GM21390 (cell line): ENCODE data around the gene MRPS25.
A peak's percentile ranks its signal among the peaks of the same experiment; 100 is the strongest.

Experiments used
- ATAC-seq: cut with Tn5 transposase; IDR thresholded peaks from one replicate; pipeline ENCODE4 v1.9.1; 2021; ENCODE audit not compliant: unreplicated experiment

Gene MRPS25

DNA sequence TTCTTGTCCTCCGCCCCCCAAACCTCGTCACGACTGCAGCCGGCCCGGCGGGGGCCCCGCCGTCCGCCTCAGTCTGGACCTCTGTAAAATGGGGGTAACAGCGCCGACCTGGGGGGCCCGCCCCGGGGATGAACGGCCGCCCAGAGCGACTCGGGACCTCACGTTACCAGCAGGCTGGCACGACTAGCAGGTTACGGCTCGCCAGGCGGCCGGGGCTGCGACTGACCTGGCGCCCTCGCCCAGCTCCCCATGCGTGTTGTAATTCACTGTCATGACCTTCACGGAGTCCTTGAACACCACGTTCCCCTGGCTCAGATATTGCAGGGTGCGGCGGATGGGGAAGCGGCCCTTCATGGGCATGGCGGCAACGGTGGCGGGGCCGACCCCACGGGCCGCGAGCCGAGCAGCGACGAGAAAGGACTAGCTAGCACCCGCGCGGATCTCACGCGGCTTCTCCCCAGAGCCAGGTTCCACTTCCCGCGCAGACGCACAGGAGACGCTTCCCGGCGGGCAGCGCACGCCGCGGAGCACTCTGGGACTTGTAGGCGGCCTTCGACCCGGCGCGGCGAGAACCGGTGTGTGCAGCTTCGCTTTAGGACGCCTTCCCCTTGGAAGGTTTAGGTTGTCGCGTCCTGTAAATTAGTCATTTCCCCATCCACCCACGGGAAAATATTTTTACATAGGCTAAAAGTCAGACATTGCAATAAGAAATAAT is at the start of gene MRPS25:
Gene MRPS25 (minus strand): TSS at position 481 of the 715 bp plus-strand sequence. CDS start 121 bp downstream, at position 360.
- ATAC-seq, result peak; percentile 98

DNA sequence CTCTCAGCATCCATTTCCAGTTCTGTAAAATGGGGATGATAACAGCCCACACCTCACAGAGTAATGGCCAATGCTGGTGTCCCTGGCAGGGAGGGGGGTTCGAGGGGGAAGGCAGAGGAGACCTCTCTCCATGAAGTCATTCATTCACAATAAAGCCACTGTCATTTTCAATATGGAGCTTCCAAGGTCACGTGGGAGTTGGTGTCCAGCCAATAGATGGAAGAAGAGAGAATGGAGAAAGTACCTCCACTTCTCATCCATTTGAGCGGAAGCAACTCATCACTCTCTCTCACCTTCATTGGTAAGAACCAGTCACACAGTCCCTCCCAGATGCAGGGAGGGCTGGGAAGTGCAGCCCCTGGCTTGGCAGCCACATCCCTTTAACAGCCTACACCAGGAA is 48.8 kb upstream of the MRPS25 start:
- ATAC-seq, result no peak

DNA sequence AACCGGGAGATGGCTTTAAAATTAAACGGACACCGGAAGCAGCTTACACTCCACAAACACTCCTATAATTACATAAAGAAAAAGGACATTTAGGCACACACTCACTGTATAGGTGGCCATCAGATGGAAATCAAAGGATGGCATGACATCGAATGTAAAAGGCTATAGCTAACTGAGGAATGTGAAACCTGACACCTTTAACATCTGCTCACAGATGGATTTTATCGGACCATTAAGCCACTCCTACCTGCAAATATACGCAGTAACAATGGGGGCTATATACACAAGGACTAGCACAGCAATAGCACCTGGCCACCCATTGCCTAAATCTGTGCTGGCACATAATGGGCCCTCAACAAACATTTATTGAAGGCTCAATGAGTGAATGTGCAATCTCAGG is 48.4 kb upstream of the MRPS25 start:
- no peak for ATAC-seq

DNA sequence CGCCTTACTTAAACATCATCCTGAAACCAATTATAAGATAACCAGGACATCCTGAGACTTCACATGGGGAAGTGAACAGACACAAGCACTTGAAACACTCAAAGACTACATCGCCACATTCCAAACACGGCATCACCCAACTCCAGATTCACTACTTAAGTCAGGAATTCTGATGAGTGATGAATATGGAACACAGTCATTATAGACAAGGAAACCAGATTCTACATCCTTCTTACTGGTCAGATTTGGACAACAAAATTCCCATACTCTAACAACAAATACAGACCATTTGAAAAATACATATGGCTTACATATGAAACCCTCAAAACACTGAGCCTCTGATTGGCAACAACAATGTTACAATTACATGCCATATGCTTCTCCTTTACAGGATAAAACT is 46.9 kb upstream of the MRPS25 start:
- ATAC-seq, result no peak

DNA sequence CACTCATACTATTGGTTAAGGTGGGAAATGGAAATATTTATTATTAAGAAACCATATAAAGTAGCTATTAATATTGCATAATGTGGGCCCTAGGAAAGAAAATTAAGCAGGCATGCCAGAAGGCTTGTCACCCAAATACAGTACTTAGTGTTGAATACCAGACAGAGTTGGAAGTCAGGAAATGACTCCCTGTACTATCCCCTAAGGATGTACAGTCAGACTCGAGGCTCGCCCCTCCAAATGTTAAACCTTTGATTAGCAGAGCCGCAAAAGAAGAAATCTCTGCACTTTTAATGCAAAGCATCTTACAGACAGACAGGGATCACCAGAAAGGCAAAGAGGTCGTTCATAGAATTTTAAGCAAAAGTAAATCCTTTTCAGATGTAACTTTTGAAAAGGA is 45.1 kb upstream of the MRPS25 start:
- no peak for ATAC-seq

DNA sequence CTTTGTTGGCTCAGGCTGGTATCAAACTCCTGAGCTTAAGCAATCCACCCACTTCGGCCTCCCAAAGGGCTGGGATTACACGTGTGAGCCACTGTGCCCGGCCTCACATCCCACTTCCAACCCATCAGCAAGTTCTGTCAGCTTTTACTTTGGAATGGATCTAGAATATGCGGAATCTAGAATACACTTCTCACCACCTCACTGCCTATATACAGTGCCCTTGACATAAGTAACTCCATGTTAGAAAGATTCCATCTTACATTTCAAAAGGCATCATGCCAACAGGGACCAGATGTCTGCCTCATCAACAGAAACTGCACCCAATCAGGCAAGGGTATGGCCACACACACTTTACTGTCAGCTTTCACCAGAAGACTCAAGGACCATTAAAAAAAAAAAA is 43.8 kb upstream of the MRPS25 start:
- ATAC-seq, result no peak

DNA sequence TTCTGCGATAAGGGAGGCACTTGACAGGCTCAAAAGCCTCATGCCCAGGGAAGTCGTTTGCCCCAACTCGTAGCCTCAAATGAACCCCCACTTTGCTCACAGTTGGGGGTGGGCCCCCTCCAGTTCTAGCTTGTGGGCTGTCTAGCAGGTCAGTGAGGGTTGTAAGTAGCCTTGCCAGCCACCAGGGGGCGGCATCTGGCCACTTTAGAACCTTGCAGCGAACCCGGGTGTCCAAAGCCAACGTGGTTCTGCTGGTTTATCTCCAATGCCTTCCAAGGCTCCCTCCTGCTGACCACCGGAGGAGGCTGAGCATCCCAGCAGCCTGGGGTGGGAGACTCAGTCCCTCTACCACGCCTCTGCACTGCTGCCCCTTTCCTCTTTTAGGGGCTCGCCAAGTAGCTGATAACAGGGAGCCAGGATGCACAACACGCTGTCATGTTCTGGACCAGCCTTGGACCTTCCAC is 43.0 kb upstream of the MRPS25 start:
- peak; percentile 78 for ATAC-seq

DNA sequence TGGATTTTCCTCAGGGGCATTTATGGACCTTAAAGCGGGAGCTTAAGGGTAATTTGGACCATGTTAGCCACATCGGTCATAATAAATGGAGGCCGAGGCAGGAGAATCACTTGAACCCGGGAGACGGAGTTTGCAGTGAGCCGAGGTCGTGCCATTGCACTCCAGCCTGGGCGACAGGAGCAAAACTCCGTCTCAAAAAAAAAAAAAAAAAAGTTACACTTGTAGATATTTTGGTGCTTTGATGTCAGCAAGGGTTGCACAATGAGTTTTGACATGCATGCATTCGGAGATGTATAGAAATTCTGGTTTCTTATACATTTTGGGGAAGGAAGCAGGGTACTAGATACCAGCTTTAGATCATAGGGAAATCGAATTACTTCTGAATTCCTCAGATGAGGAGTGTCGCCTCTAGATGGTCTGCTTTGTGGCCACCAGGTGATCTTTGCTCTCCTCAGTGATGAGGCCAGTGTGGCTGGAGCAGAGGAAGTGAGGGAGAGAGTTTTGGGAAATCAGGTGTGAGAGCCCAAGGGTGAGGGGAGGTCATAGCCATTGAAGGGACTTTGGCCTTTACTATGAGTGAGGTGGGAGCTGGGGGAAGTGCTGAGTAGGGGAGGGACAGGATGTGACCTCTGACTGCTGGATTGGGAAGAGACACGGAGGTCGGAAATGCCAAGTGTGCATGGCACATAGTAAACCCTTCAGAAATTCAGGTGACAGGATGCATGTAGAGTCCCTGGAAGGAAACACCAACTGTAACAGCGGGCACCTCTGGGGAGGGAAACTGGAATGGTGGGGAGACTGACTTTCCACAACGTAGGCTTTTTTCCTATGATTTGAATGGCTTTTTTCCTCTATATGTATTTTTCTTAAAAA is 42.2 kb upstream of the MRPS25 start:
- no peak for ATAC-seq

DNA sequence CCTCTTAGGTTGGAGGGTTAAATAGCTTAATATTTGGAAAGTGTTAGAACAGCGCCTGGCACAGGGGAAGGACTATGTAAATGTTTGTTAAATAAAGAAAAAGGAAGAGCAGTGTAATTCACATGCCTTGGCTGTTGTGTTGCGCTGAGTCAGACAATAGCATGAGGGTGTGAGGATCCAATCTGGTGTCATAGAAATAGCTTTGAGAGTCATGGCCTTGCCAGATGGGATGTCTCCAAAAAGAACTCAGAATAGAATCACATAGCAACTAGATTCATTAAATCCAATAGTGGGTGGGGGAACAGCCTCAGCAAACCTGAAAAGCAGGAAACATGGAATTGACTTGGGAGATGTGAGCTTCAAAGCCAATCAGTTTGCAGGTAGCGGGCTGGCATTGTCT is 37.7 kb upstream of the MRPS25 start:
- ATAC-seq, result no peak

DNA sequence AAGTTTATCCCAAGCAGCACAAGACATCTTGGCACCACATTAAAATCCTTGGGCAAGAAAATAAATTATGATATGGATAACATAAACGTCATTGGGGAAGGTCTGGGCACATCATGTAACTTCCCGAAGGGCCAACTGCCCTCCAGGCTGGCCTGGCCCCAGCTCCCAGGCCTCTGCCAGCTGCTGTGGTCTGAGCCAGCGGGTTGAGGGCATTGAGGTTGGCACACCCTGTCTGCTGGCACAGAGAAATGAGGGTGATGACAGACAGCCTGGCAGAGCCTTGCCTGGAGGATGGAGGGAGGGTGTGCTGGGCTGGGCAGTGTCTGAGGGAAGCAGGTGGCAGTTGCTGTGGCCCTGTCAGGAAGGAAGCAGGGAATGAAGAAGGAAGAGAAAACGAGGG is 37.1 kb upstream of the MRPS25 start:
- no peak for ATAC-seq

DNA sequence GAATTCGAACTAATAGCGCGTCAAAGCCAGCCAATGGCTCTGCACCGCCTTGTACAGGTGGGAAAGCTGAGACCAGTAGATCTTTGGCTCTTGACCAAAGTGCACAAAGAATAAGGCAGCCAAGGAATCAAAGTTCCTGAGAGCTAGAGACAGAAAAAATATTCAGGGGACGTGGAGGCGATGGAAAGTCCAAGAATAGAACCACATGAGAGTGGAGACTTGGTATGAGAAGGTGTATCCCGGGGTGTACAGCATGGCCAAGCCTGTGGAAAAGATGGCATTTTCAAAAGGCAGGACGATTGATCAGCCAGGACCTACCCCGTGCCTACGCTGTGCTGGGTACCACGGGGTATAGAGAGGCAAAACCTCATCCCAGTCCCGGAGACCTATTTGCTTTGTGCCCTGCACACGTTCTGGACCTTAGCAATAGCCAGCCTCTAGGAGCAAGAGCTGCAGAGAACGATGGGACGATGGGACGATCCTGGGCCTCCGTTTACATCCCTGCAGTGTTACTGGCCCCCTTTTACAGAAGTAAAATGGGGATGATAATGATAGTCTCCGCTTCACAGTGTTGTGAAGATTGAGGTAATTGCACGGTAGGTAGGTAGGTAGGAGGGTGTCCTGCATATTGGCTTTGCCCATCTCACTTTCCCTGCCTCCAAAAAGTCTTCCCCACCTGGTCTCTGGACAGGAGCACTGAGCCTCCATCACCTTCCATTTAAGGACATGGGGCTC is 34.4 kb upstream of the MRPS25 start:
- ATAC-seq, result peak; percentile 13

DNA sequence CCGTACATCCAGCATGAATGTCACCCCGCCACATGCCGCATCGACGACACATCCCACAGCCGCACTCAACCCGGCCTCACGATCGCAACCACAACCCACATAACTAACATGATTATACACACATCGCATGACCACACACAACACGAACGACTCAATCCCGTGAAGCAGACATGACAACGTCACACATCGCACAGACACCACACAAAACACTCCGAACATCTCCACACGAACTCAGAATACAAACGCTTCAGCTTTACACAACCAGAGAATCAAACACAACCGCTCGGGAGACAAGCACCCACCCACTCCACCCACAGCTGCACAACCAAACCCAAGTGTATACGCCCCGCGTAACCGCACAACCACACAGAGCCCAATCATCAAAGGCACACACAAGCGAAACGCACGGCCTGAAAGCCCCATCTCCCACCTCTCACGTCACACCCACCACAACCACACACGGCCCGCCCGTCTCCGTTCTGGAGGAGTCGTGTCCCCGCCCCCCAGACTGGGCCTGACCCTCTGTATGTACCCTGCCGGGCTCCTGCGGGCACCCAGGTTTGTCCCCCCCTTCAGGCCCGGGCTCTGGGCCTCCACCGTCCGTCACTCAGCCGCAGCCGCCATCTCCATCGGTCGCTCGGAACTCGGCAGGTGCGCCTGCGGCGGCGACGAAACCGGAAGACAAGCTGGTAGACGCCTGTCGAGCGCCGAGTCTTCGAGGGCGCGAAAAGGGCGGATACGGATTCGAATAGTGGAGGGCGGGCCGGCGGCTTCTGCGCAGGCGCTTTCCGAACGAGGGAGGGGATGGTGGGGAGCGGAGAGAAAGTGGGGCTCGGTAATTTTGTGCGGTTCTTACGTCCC is 33.6 kb upstream of the MRPS25 start, which contains the start of gene RBSN:
Gene RBSN (minus strand): TSS at position 646 of the 861 bp plus-strand sequence. CDS start 3,028 bp downstream, outside the sequence.
- peak; percentile 82 for ATAC-seq

DNA sequence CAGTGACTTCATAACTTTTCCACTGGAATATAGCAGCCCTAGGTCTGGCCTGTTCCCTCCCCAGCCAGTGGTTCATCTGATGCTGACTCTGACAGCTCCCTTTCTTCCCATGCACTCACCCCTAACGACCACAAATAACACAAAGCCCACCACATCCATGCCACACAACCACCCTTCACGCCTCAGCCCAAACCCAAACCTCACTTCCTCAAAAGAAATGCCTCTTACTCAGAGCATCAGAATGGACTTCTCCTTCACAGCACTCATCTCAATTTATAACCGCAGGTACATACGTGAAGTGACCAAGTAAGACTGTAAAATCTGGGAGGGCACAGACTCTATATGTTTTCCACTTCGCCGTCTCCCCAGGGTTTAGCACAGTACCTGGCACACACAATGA is 32.8 kb upstream of the MRPS25 start:
- no peak for ATAC-seq

DNA sequence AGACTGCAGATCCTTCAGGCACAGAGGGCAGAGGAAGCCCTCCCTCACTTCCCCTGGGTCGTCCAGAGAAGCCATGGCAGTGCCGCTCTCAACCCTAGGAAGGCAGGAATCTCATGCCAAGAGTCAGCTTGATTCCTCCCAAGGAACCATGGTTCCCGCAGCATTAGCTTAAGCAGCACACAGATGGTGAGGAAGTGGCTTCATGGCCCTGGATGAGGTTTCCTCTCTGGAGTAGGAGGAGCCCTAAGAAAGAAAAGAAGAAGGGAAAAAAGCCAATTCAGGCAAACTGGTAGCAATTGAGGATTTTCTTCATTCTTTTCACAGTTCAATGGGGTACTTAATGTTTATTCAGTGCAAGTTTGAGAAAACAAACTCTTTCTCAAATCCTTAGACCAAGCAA is 30.9 kb upstream of the MRPS25 start:
- no peak for ATAC-seq

DNA sequence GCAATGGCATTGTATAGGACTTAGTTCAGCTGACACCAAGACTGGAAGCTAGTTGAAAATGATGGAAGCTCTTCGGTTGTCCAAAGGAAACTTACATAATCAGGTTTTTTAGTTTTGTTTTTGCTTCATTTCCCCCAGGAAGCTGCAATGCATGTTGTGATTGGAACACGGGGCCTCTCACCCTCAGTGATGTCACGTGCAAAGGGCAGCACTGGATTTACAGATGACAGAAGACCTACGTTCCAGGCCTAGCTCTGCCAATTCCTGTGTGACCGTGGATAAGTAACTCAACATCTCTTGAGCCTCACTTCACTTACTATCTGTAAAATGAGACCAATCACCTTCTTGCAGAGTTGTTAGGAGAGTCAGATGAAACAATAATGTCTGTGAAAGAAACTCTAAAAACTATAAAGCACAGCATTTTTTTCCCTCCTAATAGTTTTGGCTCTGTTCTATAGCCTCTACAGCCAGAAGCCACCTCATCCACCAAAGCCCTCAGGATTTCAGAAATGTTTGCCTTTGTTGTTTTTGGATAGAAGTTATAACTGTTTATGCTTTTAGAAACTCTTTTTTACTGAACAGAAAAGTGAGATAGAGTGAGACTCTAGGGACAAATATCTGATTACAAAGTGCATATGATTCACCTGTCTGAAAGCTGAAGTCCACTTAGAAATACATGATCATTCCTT is 29.2 kb upstream of the MRPS25 start:
- no peak for ATAC-seq

DNA sequence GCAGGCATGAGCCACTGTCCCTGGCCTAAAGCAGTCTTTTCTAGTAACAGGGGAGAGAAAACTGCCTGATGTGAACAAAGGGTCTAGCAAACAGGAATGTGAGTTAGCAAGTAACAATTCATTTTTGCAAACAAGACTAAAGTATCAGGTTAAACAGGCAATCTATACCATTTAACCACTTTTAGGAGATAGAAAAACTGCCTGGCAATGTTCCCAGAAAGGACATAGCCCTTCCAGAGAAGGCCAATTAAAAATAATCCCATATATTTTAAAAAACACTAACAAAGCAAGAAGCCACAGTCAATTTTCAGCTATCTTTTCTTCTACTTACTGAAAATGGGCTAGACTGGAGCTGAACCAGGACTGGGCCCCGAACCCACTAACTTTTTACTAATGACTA is 27.6 kb upstream of the MRPS25 start:
- ATAC-seq, result no peak

DNA sequence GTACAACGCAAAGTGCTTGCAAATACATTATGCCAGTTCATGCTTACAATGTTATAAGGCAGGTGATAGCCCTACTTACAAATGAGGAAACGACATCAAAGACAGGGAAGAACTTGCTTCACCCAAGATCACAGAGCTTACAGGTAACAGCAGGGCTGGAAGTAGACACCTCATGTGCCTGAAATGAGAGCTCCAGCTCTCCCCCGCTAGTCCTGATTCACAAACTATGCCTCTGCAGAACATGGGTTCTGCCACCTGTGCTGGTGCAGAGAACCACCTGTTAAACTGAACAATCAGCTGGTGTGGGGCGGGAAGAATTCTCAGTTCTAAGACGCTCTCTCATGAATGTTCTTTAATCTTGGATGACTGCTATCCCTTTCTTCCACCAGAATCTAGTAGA is 26.5 kb upstream of the MRPS25 start:
- no peak for ATAC-seq

DNA sequence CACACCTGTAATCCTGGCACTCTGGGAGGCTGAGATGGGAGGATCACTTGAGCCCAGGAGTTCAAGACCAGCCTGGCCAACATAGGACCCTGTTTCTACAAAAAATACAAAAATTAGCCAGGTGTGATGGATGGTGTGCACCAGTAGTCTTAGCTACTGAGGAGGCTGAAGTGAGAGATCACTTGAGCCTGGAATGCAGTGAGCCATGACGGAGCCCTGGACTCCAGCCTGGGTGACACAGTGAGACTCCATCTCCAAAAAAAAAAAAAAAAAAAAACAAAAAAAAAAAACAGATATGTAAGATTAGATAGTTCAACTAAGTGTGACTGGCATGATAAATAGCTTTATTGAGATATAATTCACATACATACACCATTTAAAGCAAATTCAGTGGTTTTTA is 24.1 kb upstream of the MRPS25 start:
- ATAC-seq, result no peak

DNA sequence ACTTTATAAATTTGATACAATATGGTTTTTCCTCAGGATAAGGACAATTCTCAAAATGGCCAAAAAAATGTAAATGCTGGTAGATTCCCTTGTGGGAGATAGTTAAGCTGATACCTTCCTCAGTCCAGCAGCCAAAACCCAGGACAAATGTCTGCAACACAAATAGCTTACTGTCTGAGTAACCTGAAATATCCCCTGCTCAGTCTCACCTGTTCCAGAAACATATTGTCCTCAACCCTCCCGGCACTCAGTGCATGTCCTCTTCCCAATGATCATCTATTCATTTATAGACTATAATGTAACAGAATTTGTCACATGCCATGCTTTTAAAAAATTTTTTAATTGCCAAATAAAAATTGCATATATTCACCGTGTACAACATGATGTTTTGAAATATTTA is 21.6 kb upstream of the MRPS25 start:
- ATAC-seq, result no peak

DNA sequence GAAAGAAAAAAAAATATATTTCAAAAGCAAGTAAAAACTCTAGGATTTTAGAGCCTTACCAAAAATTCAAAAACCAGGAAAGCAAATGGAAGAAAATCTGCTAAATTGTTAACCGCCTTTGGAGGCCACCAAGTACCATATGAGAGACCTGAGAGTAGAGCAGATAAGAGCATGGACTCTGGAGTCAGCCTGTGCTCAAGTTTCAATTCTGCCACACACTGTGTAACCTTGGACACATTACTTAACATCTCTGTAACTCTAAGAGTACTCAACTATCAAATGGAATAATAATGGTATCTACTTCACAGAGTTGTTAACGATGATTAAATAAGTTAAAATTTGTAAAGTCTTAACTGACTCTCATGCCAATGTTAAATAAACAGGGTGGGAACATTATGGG is 21.1 kb upstream of the MRPS25 start:
- ATAC-seq, result no peak
